ENCODE data around the gene MAP4K3.

Gene MAP4K3

GRCh38 chr2:39436592-39437521 lies at the start of gene MAP4K3:
Gene MAP4K3 (minus strand): TSS chr2:39437285. CDS start chr2:39436987, 298 bp downstream.
- DNase-seq (ENCODE audit: low spot score), result peak; percentile 93

GRCh38 chr2:39486071-39486470 lies 49.0 kb upstream of the MAP4K3 start:
- DNase-seq (ENCODE audit: low spot score), result no peak

- no peak for DNase-seq (ENCODE audit: low spot score)
Measured at GRCh38 chr2:39484620-39485495, 47.8 kb upstream of the MAP4K3 start.

GRCh38 chr2:39484206-39484605 lies 47.1 kb upstream of the MAP4K3 start:
- DNase-seq (ENCODE audit: low spot score), result no peak

GRCh38 chr2:39483534-39483933 lies 46.4 kb upstream of the MAP4K3 start:
- no peak for DNase-seq (ENCODE audit: low spot score)

GRCh38 chr2:39481611-39482010 lies 44.5 kb upstream of the MAP4K3 start:
- no peak for DNase-seq (ENCODE audit: low spot score)

- DNase-seq (ENCODE audit: low spot score), result no peak
Measured at GRCh38 chr2:39479696-39480095, 42.6 kb upstream of the MAP4K3 start.

- DNase-seq (ENCODE audit: low spot score), result no peak
Measured at GRCh38 chr2:39479053-39479670, 42.1 kb upstream of the MAP4K3 start.

- no peak for DNase-seq (ENCODE audit: low spot score)
Measured at GRCh38 chr2:39476524-39476923, 39.4 kb upstream of the MAP4K3 start.

- DNase-seq (ENCODE audit: low spot score), result no peak
Measured at GRCh38 chr2:39475006-39475405, 37.9 kb upstream of the MAP4K3 start.

GRCh38 chr2:39470580-39470979 lies 33.5 kb upstream of the MAP4K3 start:
- DNase-seq (ENCODE audit: low spot score), result no peak

GRCh38 chr2:39469807-39470206 lies 32.7 kb upstream of the MAP4K3 start:
- peak; percentile 11 for DNase-seq (ENCODE audit: low spot score)

GRCh38 chr2:39468579-39469451 lies 31.7 kb upstream of the MAP4K3 start:
- DNase-seq (ENCODE audit: low spot score), result no peak

- DNase-seq (ENCODE audit: low spot score), result no peak
Measured at GRCh38 chr2:39466311-39466710, 29.2 kb upstream of the MAP4K3 start.

GRCh38 chr2:39464864-39465263 lies 27.8 kb upstream of the MAP4K3 start:
- DNase-seq (ENCODE audit: low spot score), result no peak

- no peak for DNase-seq (ENCODE audit: low spot score)
Measured at GRCh38 chr2:39455826-39456225, 18.7 kb upstream of the MAP4K3 start.

GRCh38 chr2:39452396-39452795 lies 15.3 kb upstream of the MAP4K3 start:
- no peak for DNase-seq (ENCODE audit: low spot score)

GRCh38 chr2:39451954-39452353 lies 14.9 kb upstream of the MAP4K3 start:
- DNase-seq (ENCODE audit: low spot score), result no peak

- DNase-seq (ENCODE audit: low spot score), result no peak
Measured at GRCh38 chr2:39448169-39448502, 11.1 kb upstream of the MAP4K3 start.

- no peak for DNase-seq (ENCODE audit: low spot score)
Measured at GRCh38 chr2:39447266-39448168, 10.4 kb upstream of the MAP4K3 start.
